ENCODE data around the gene CNKSR3.

CNKSR3 gene

DNA sequence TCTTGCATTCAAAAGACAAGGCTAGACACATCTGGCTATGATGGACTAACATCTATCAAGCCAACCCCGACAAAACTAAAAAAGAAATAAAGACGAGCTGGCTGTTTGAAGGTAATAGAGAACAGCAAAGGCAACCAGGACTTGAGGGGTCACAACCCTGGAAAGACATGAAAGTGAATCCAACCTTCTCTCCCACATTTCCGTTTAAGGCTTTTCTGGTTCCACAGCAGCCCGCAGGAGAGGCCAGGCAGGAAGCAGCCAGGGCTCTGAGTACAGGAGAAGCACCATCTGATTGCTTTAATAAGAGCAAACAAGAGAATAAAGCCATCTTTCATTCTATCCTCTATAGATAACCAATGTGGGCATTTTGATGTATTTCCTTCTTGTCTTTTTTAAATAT, 14.3 kb downstream of the CNKSR3 start:
- TF ChIP-seq CTCF (conservative IDR thresholded peaks at IDR 0.05) (no peak), ZFX (IDR thresholded peaks at IDR 0.05) (no peak)
- no peak overlapping the region for H3K27ac ChIP-seq

- TF ChIP-seq ZFX (IDR thresholded peaks at IDR 0.05) (no peak), CTCF (conservative IDR thresholded peaks at IDR 0.05) (no peak)
- H3K27ac ChIP-seq, result no peak overlapping the region
Observed at GRCh38 chr6:154494592-154495311, 15.7 kb downstream of the CNKSR3 start.

GRCh38 chr6:154491567-154492470, 18.7 kb downstream of the CNKSR3 start:
- TF ChIP-seq CTCF (conservative IDR thresholded peaks at IDR 0.05) (no peak), ZFX (IDR thresholded peaks at IDR 0.05) (no peak)
- 0 out of 2 replicates have a peak overlapping the region, but pooled peaks have one; percentile 9 for H3K27ac ChIP-seq

DNA sequence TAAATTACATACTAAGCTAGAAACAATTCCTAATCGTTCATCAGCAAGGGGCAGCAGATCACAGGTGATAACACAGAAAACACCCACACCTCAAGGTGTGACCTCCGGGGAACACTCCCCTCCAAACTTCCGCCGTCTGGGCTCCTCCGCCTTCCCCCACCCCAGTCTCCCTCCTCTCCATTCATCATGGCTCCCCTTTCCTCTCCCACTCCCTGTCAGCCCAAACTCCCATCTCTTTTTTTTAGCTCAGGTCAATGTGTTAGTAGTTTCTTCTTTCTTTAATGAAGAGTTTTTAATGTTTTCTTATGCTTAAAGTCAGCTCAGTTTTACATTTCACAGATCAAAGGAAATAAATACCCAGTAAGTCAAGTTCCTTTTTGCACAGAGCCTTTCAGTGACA, 20.7 kb downstream of the CNKSR3 start:
- peak overlapping the region; percentile 20; the same call in 1 of the 2 replicates for H3K27ac ChIP-seq
- TF ChIP-seq ZFX (IDR thresholded peaks at IDR 0.05) (no peak), CTCF (conservative IDR thresholded peaks at IDR 0.05) (no peak)

DNA sequence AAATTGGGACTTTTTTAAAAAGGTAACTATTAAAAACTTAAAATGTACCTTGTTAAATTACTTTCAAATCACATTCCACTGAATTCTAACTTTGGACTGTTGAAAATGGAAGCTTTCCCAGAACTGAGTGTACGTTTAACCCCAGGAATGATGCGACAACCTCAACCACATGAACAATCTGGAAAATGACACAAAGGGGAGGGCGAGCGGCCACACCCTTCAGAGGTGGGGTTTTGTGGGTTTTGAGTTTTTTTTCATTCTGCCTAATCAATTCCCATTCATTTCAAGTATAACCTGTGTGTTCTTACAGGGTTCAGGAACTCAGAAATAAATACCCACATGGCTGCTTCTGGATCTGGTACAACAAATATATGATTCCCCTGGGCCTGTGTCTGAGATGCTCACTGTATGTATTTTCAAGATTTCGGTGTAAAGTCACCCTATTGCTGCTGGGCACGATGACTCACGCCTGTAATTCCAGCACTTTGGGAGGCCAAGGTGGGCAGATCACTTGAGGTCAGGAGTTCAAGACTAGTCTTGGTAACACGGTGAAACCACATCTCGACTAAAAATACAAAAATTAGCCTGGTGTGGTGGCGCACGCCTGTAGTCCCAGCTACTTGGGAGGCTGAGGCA, 21.6 kb downstream of the CNKSR3 start:
- TF ChIP-seq ZFX (IDR thresholded peaks at IDR 0.05) (no peak), CTCF (conservative IDR thresholded peaks at IDR 0.05) (no peak)
- H3K27ac ChIP-seq, result peak overlapping the region; percentile 60

- no peak overlapping the region for H3K27ac ChIP-seq
- no peak for TF ChIP-seq ZFX (IDR thresholded peaks at IDR 0.05)
Observed at GRCh38 chr6:154488248-154488593, 22.3 kb downstream of the CNKSR3 start.

GRCh38 chr6:154487367-154488247, 22.9 kb downstream of the CNKSR3 start:
- TF ChIP-seq CTCF (conservative IDR thresholded peaks at IDR 0.05), result no peak
- no peak for TF ChIP-seq ZFX (IDR thresholded peaks at IDR 0.05)
- peak overlapping the region; percentile 84; the same call in 1 of the 2 replicates for H3K27ac ChIP-seq

All from C4-2B (cell line).